GM12891 (cell line): Measurements from ENCODE around the gene MYO9A.

Experiments used
- POLR2A ChIP-seq: IDR thresholded peaks from 2 replicates; pipeline ENCODE4 v1.6.1; 2011; ENCODE audit warnings: low read depth, low read length, control low read depth
- TAF1 ChIP-seq: IDR thresholded peaks from 2 replicates; pipeline ENCODE4 v1.6.1; 2011; ENCODE audit warnings: low read depth, low read length, control low read depth

DNA sequence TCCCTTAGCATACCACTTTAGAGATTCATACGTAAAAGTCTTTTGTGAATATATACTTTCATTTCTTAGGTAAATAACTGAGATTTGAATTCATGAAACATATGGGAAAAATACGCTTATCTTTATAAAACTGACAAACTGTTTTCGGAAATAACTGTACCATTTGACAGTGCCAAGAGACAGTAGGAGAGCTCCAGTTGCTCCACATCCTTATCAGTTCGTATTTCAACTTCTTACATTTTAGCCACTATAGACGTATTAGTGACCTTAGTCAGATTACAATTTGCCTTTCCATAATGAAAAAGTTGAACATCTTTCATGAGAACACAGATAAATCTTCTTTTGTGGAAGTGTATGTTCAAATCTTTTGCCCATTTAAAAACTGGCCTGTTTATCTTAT, 174.1 kb downstream of the MYO9A start:
- no peak for TF ChIP-seq POLR2A
- no peak for TF ChIP-seq TAF1
